Naive thymus-derived CD8-positive, alpha-beta T cell (primary cell): Measurements from ENCODE around the gene GLI1. TPM values are rescaled to one million over a fixed set of nuclear protein-coding genes. Genes with fewer than 3 reads are reported as not detected.

ENCODE experiments used
- ATAC-seq, 2 donors: fragments of 150-1000 bp; cut with Tn5 transposase in 1 of 2; sonication (Bioruptor Pico), chemical (Tn5 transposase) in 1 of 2; 1 replicate in 1 of 2; 2 replicates in 1 of 2; pipeline ENCODE4 v1.10.0; 2021; ENCODE audit warnings: mild to moderate bottlenecking in 2 of 2, moderate library complexity in 2 of 2
- POLR2A ChIA-PET: fragments of 350-600 bp; sonication (Branson Sonifier 250); formaldehyde crosslinking; loops from one replicate; lab custom pipeline; 2021; ENCODE audit warnings: antibody characterized with exemption; lab: Charles Lee
- DNase-seq, 10 donors: peaks; one replicate each; pipeline versions ENCODE4 v3.0.0 to v3.0.0-alpha.2; 2020 to 2022
- H3K27ac Mint-ChIP-seq, 10 donors: one replicate each; pipeline ENCODE4 v1.8.0; 2020 to 2022; ENCODE audit warnings: mild to moderate bottlenecking in 10 of 10, mixed read lengths in 10 of 10, moderate library complexity in 4 of 10, inconsistent platforms in 1 of 10
- H3K27me3 Mint-ChIP-seq, 5 donors: one replicate each; pipeline ENCODE4 v1.8.0; 2021 to 2022; ENCODE audit warnings: mixed read lengths in 5 of 5
- H3K36me3 Mint-ChIP-seq, 3 donors: one replicate each; pipeline ENCODE4 v1.8.0; 2020 to 2022; ENCODE audit warnings: mixed read lengths in 3 of 3, mild to moderate bottlenecking in 2 of 3, inconsistent platforms in 1 of 3
- H3K4me1 Mint-ChIP-seq, 4 donors: one replicate each; pipeline ENCODE4 v1.8.0; 2021 to 2022; ENCODE audit warnings: mixed read lengths in 4 of 4
- H3K4me3 Mint-ChIP-seq, 10 donors: one replicate each; pipeline ENCODE4 v1.8.0; 2020 to 2022; ENCODE audit warnings: mild to moderate bottlenecking in 10 of 10, mixed read lengths in 10 of 10, moderate library complexity in 6 of 10, inconsistent platforms in 1 of 10
- H3K9me3 Mint-ChIP-seq, 9 donors: one replicate each; pipeline ENCODE4 v1.8.0; 2020 to 2022; ENCODE audit warnings: mixed read lengths in 9 of 9, mild to moderate bottlenecking in 3 of 9, inconsistent platforms in 1 of 9, moderate library complexity in 1 of 9
- polyA plus RNA-seq, 3 donors: library from polyadenylated mRNA; unstranded; fragments of 300-500 nt; fragmentation: Illumina TruSeq; gene quantifications; one replicate each; pipeline ENCODE4 v1.2.3, GENCODE V29; 2021
- total RNA-seq, 8 experiments: library from RNA in 2 of 8; stranded (reverse) in 2 of 8; gene quantifications; one replicate each; pipeline ENCODE4 v1.2.3 and lab custom pipeline; 2021 to 2026

Gene GLI1
- total and polyA plus RNA-seq, 5 experiments from 2014 or later = 1.9 to 2.7 TPM; not detected in 3

DNA sequence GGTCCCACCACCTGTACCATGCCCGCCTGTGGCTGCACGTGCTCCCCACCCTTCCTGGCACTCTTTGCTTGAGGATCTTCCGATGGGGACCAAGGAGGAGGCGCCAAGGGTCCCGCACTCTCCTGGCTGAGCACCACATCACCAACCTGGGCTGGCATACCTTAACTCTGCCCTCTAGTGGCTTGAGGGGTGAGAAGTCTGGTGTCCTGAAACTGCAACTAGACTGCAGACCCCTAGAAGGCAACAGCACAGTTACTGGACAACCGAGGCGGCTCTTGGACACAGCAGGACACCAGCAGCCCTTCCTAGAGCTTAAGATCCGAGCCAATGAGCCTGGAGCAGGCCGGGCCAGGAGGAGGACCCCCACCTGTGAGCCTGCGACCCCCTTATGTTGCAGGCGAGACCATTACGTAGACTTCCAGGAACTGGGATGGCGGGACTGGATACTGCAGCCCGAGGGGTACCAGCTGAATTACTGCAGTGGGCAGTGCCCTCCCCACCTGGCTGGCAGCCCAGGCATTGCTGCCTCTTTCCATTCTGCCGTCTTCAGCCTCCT, 3.4 kb upstream of the GLI1 start:
- H3K36me3 Mint-ChIP-seq = no peaks in the 10 kb centered on the region
- H3K4me1 Mint-ChIP-seq = peaks cover 25 to 41% (median 30%) of the 10 kb centered on the region in 4 donors
- no peaks in the 10 kb centered on the region for H3K9me3 Mint-ChIP-seq
- DNase-seq (peak in 7 of 10 donors; percentile 33 to 73 (median 55)), ATAC-seq (peak; percentile 15 to 25)
- peaks cover 0 to 3% (median 0%) of the 10 kb centered on the region in 5 donors for H3K27me3 Mint-ChIP-seq
- H3K4me3 Mint-ChIP-seq = peak overlapping the region; percentile 52 to 85 (median 72)
- H3K27ac Mint-ChIP-seq = peak overlapping the region in 5 of 10 donors; percentile 5 to 89 (median 31)
- POLR2A ChIA-PET = interaction anchor here (0.6 to 2.0 kb wide), 4 partner anchors 20 to 26 kb away, joined by 3 to 14 read pairs (median 5); partner anchors contain the start of gene ARHGAP9

DNA sequence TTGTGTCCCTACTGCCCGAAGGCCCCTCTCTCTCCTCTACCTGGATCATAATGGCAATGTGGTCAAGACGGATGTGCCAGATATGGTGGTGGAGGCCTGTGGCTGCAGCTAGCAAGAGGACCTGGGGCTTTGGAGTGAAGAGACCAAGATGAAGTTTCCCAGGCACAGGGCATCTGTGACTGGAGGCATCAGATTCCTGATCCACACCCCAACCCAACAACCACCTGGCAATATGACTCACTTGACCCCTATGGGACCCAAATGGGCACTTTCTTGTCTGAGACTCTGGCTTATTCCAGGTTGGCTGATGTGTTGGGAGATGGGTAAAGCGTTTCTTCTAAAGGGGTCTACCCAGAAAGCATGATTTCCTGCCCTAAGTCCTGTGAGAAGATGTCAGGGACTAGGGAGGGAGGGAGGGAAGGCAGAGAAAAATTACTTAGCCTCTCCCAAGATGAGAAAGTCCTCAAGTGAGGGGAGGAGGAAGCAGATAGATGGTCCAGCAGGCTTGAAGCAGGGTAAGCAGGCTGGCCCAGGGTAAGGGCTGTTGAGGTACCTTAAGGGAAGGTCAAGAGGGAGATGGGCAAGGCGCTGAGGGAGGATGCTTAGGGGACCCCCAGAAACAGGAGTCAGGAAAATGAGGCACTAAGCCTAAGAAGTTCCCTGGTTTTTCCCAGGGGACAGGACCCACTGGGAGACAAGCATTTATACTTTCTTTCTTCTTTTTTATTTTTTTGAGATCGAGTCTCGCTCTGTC, 2.7 kb upstream of the GLI1 start:
- H3K4me3 Mint-ChIP-seq = no peak overlapping the region

GRCh38 chr12:57458665-57459054, 925 bp upstream of the GLI1 start:
- no peak for DNase-seq
- Mint-ChIP-seq H3K4me3 (peak overlapping the region; percentile 80 to 99 (median 96)), H3K9me3 (no peaks in the 10 kb centered on the region), H3K27ac (peak overlapping the region; percentile 92 to 99 (median 97)), H3K27me3 (peaks cover 0 to 3% (median 0%) of the 10 kb centered on the region in 5 donors), H3K36me3 (no peaks in the 10 kb centered on the region), H3K4me1 (peaks cover 32 to 64% (median 44%) of the 10 kb centered on the region in 4 donors)
- POLR2A ChIA-PET = interaction anchor here (0.5 to 7.5 kb wide), 18 partner anchors 11 to 906 kb away, joined by 3 to 133 read pairs (median 4); partner anchors contain the start of genes ARHGAP9, ARHGEF25, B4GALNT1 and DDIT3
- ATAC-seq = no peak

More for the DNA sequence above, 2.7 kb upstream of the GLI1 start:
- H3K4me1 Mint-ChIP-seq = peaks cover 27 to 48% (median 35%) of the 10 kb centered on the region in 4 donors
- POLR2A ChIA-PET = interaction anchor here (0.6 to 7.5 kb wide), 3 partner anchors 20 to 24 kb away, joined by 3 to 133 read pairs (median 14); partner anchors contain the start of gene ARHGAP9
- peak overlapping the region in 5 of 10 donors; percentile 33 to 92 (median 67) for H3K27ac Mint-ChIP-seq
- peaks cover 0 to 3% (median 0%) of the 10 kb centered on the region in 5 donors for H3K27me3 Mint-ChIP-seq
- no peak for ATAC-seq
- H3K9me3 Mint-ChIP-seq = no peaks in the 10 kb centered on the region
- H3K36me3 Mint-ChIP-seq = no peaks in the 10 kb centered on the region
- no peak for DNase-seq

- Mint-ChIP-seq H3K4me3 (peak overlapping the region; percentile 80 to 99 (median 96)), H3K4me1 (peaks cover 32 to 64% (median 44%) of the 10 kb centered on the region in 4 donors), H3K27ac (peak overlapping the region; percentile 92 to 99 (median 97)), H3K36me3 (no peaks in the 10 kb centered on the region), H3K9me3 (no peaks in the 10 kb centered on the region), H3K27me3 (peaks cover 0 to 3% (median 0%) of the 10 kb centered on the region in 5 donors)
- peak; percentile 71 to 88 for ATAC-seq
- DNase-seq = peak; percentile 82 to 98 (median 96)
- POLR2A ChIA-PET = interaction anchor here (0.6 to 7.5 kb wide), 16 partner anchors 11 to 347 kb away, joined by 3 to 133 read pairs (median 4); partner anchors contain the start of genes ARHGAP9, ARHGEF25, B4GALNT1 and DDIT3
Measured at GRCh38 chr12:57459055-57459749, 383 bp upstream of the GLI1 start.

- Mint-ChIP-seq H3K27me3 (peaks cover 0 to 3% (median 0%) of the 10 kb centered on the region in 5 donors), H3K36me3 (no peaks in the 10 kb centered on the region), H3K4me3 (peak overlapping the region; percentile 79 to 94 (median 89)), H3K9me3 (no peaks in the 10 kb centered on the region), H3K4me1 (peaks cover 32 to 63% (median 46%) of the 10 kb centered on the region in 4 donors), H3K27ac (peak overlapping the region in 9 of 10 donors; percentile 45 to 95 (median 85))
- ATAC-seq (no peak), DNase-seq (peak in 5 of 10 donors; percentile 31 to 71 (median 40))
- POLR2A ChIA-PET = interaction anchor here (1.2 to 7.5 kb wide), 4 partner anchors 13 to 59 kb away, joined by 7 to 133 read pairs (median 23); partner anchors contain the start of genes ARHGAP9 and DDIT3
Measured at GRCh38 chr12:57460468-57460784, 841 bp downstream of the GLI1 start.

- Mint-ChIP-seq H3K4me3 (peak overlapping the region; percentile 80 to 95 (median 88)), H3K27me3 (peaks cover 0 to 3% (median 0%) of the 10 kb centered on the region in 5 donors), H3K36me3 (no peaks in the 10 kb centered on the region), H3K9me3 (no peaks in the 10 kb centered on the region), H3K4me1 (peaks cover 33 to 63% (median 42%) of the 10 kb centered on the region in 4 donors), H3K27ac (peak overlapping the region in 2 of 10 donors; percentile 49 to 81)
- ATAC-seq (no peak), DNase-seq (no peak)
- POLR2A ChIA-PET = interaction anchor here (0.8 to 7.5 kb wide), 5 partner anchors 9 to 59 kb away, joined by 5 to 133 read pairs (median 21); partner anchors contain the start of genes ARHGAP9 and DDIT3
Measured at GRCh38 chr12:57460841-57461275, 1.3 kb downstream of the GLI1 start.

DNA sequence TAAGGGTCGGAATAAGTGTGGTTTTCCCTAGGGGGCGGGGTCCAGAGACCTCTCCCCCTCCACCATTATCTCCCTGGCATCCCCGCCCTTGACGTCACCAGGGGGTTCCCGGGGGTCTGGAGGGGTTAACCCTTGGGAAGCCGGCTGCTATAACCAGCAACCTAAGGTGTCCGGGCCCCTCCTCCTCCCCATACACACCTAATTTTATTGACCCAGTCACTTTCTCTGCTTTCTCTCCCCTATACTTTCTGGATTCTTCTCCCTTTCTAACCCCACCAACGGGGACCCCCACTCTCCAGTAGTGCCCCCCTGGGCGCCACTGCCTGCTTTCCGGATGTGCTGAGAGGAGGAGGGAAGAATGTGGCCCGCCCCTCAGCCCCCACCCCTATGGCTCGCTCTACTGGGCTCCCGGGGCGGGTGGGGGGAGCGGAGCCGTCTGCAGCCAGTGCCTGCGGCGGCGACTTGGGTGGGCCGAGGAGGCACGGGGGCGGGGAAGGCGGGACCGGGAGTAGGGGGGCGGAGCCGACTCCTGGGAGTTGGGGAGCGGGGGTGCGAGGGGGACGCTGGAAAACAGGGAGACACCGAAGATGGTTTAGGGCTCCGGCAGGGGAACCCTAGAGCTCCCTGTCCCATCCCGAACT, 1.8 kb downstream of the GLI1 start:
- no peaks in the 10 kb centered on the region for H3K9me3 Mint-ChIP-seq
- ATAC-seq (peak in 1 of 2 donors; percentile 7), DNase-seq (peak in 7 of 10 donors; percentile 16 to 72 (median 36))
- peak overlapping the region; percentile 80 to 96 (median 88) for H3K4me3 Mint-ChIP-seq
- peak overlapping the region in 8 of 10 donors; percentile 71 to 93 (median 80) for H3K27ac Mint-ChIP-seq
- POLR2A ChIA-PET = interaction anchor here (0.8 to 7.5 kb wide), 9 partner anchors 8 to 60 kb away, joined by 3 to 133 read pairs (median 6); partner anchors contain the start of genes ARHGAP9, DDIT3 and MARS1
- H3K27me3 Mint-ChIP-seq = peaks cover 0 to 3% (median 0%) of the 10 kb centered on the region in 5 donors
- no peaks in the 10 kb centered on the region for H3K36me3 Mint-ChIP-seq
- H3K4me1 Mint-ChIP-seq = peaks cover 31 to 61% (median 39%) of the 10 kb centered on the region in 4 donors

- peaks cover 31 to 58% (median 40%) of the 10 kb centered on the region in 4 donors for H3K4me1 Mint-ChIP-seq
- H3K9me3 Mint-ChIP-seq = no peaks in the 10 kb centered on the region
- peak overlapping the region; percentile 80 to 96 (median 88) for H3K4me3 Mint-ChIP-seq
- H3K27ac Mint-ChIP-seq = peak overlapping the region in 9 of 10 donors; percentile 68 to 93 (median 76)
- no peak for ATAC-seq
- H3K27me3 Mint-ChIP-seq = peaks cover 0 to 3% (median 0%) of the 10 kb centered on the region in 5 donors
- DNase-seq = peak in 3 of 10 donors; percentile 33 to 39 (median 37)
- POLR2A ChIA-PET = interaction anchor here (0.5 to 7.5 kb wide), 12 partner anchors 8 to 159 kb away, joined by 3 to 133 read pairs (median 4); partner anchors contain the start of genes ARHGAP9 and MARS1
- H3K36me3 Mint-ChIP-seq = no peaks in the 10 kb centered on the region
Measured at GRCh38 chr12:57461917-57462250, 2.3 kb downstream of the GLI1 start.

GRCh38 chr12:57462251-57462911, 2.8 kb downstream of the GLI1 start:
- Mint-ChIP-seq H3K9me3 (no peaks in the 10 kb centered on the region), H3K27me3 (peaks cover 0 to 3% (median 0%) of the 10 kb centered on the region in 5 donors), H3K4me1 (peaks cover 31 to 58% (median 43%) of the 10 kb centered on the region in 4 donors), H3K36me3 (peaks cover 0 to 3% (median 0%) of the 10 kb centered on the region in 3 donors), H3K4me3 (peak overlapping the region; percentile 80 to 96 (median 90)), H3K27ac (peak overlapping the region; percentile 52 to 93 (median 87))
- peak; percentile 78 to 93 (median 88) for DNase-seq
- POLR2A ChIA-PET = interaction anchor here (0.5 to 7.5 kb wide), 11 partner anchors 11 to 159 kb away, joined by 3 to 133 read pairs (median 4); partner anchors contain the start of genes ARHGAP9 and MARS1
- ATAC-seq = peak; percentile 63 to 66

DNA sequence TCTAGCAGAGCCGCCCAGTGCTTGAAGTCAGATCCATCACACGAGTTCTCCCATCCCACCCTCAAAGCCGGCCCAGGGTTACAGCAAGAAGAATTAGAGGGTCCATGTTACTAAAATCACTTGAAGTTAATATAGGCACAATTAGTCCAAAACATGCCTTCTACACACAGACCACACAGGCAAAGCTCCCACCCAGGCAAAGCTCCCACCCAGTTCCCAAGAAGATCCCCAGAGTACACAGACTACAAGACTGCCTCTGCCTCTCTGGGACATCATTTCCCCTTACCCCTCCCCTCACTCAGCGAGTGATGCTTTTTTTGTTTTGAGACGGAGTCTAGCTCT, 3.3 kb downstream of the GLI1 start:
- Mint-ChIP-seq H3K4me1 (peaks cover 35 to 60% (median 44%) of the 10 kb centered on the region in 4 donors), H3K27ac (peak overlapping the region in 9 of 10 donors; percentile 52 to 93 (median 86)), H3K9me3 (no peaks in the 10 kb centered on the region), H3K4me3 (peak overlapping the region; percentile 80 to 96 (median 90)), H3K36me3 (peaks cover 0 to 8% (median 3%) of the 10 kb centered on the region in 3 donors), H3K27me3 (peaks cover 0 to 3% (median 0%) of the 10 kb centered on the region in 5 donors)
- POLR2A ChIA-PET = interaction anchor here (1.0 to 7.5 kb wide), 5 partner anchors 11 to 158 kb away, joined by 3 to 133 read pairs (median 5); partner anchors contain the start of genes ARHGAP9 and DDIT3
- DNase-seq (no peak), ATAC-seq (no peak)
